Heart left ventricle (tissue), 13 donors: ENCODE measurements around the gene OTOP3.

Source experiments
- CTCF ChIP-seq, 12 donors: fragments of 200-600 bp; sonication (generic) in 4 of 12; IDR thresholded peaks; one replicate each; pipeline versions ENCODE4 v1.5.0 to v1.8.0; 2018 to 2022; ENCODE audit warnings: antibody characterized with exemption in 12 of 12, mild to moderate bottlenecking in 5 of 12
- POLR2A ChIP-seq, 2 donors: fragments of 450-650 bp; IDR thresholded peaks; one replicate each; pipeline ENCODE4 v1.6.1; 2017; ENCODE audit warnings: antibody characterized with exemption in 2 of 2, mild to moderate bottlenecking in 2 of 2, moderate library complexity in 2 of 2
- donor health status: ischemic (EF 13 %, LVEDD 7.1; RV severe dilation, severe dysfunction).
- donor health status: DM: no; HTN: yes; CAD: no.
- donor health status: DM: no; HTN: no; CAD: no.
- donor health status: ischemic (EF 25% LVEDD 6.9; RV normal size, moderate dysfunction).
- donor health status: ischemic (EF 25% LVEDD 5.7; RV mildly dilated, moderate dysfunction).
- donor health status: ischemic (EF 35%, LVEDD 5.7; RV mildly dilated, moderate dysfunction).
- donor health status: nonischemic (EF 11% LVEDD 7.7; RV severe dilation, severe dysfunction).
- donor health status: DM: yes; HTN: yes; CAD: no.
- donor health status: PGD.
- donor health status: ischemic (EF 29% LVEDD 5.4; RV normal size, mild dysfunction).
- donor health status: nonischemic (EF 23%, LVEDD 6.1; RV moderate dilation, normal function).

DNA sequence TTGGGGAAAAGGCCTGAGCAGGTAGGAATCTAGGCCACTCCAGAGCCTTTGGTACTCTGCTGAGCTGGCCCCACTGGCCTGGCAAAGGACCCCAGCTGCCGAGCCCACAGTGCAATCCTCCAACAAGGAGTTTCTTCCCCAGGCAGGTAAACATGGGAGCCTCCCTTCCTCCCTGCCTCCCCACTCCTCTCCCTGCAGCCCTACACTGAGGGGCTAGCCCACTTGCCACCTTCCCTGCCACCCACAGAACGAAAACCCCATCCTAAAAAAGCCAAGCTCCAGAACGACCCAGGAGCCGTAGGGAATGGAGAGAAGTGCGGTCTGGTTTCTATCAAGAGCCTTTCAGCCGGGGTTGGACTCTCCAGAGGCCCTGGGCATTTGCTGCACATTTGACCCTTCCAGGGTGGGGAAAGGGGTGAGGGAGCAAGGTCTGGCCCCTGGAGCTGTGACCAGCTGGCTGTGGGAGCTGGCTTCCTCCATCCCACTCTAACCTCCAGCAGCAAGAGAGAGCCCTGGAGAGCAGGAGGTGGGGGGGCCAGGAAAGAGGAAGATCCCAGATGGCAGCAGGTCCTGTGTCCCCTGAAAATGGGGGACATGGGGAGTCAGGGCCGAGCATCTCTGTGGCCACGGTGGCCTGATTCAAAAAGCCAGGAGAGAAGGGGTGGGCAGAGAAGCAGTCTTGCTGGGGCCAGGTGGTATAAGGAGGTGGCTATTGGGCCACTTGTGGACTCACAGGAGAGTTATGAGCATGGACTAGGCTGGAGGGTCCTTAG lies 35.6 kb downstream of the OTOP3 start:
- TF ChIP-seq CTCF (IDR thresholded peaks at IDR 0.05), result no peak
- no peak for TF ChIP-seq POLR2A (IDR thresholded peaks at IDR 0.05)
